ENCODE data around the gene ZC3H7A.

- TF ChIP-seq YY1 (IDR thresholded peaks at IDR 0.05; ENCODE audit: insufficient read depth, insufficient read length) (no peak), ZNF274 (IDR thresholded peaks at IDR 0.05; ENCODE audit: low read depth, low read length) (no peak), SUZ12 (IDR thresholded peaks at IDR 0.05; ENCODE audit: extremely low read depth, insufficient read depth, insufficient read length) (no peak)
Measured at GRCh38 chr16:11788914-11789313, 8.1 kb downstream of the ZC3H7A start.

All from NT2/D1 (cell line).